NCI-H2107 treated with DMSO at 0.1 percent for 48 hours (cell line): ENCODE results near the gene ZNF319.

Experiments
- DNase-seq: peaks from one replicate; lab custom pipeline; 2025; ENCODE audit not compliant: unreplicated experiment; lab: John Stamatoyannopoulos, UW

The ZNF319 gene

DNA sequence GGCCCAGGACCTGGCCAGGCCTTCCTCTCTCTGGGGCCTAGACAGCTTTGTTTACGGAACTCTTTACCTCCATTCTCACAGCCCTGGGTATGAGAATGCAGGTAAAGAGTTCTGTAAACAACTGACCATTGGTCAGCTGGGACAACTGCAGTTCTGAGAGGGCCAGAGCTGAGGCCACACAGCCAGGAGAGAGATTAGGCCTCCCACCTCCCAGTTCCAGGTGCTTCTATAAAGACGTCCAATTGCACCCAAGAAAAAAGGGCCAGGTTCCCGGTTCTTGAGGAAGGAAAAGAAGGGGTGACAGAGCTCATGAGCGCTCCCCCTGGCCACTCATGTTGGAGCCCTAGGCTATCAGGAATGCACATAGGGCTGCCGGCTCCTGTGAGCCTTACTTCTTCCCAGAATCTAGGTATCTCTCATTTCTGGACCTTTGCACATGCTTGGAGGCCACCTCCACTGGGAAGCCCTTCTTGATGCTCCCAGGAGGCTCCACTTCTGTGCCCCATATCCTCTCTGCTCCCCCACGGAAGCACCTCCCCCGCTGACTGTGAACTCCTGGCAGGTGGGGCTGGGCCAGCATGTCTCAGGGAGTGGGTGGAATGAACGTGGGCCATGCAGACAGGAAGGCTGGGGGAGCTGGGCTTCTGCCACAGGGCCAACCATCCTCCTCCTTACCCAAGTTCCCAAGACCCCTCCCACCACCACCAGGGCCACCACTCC, 42.6 kb downstream of the ZNF319 start:
- no peak for DNase-seq

DNA sequence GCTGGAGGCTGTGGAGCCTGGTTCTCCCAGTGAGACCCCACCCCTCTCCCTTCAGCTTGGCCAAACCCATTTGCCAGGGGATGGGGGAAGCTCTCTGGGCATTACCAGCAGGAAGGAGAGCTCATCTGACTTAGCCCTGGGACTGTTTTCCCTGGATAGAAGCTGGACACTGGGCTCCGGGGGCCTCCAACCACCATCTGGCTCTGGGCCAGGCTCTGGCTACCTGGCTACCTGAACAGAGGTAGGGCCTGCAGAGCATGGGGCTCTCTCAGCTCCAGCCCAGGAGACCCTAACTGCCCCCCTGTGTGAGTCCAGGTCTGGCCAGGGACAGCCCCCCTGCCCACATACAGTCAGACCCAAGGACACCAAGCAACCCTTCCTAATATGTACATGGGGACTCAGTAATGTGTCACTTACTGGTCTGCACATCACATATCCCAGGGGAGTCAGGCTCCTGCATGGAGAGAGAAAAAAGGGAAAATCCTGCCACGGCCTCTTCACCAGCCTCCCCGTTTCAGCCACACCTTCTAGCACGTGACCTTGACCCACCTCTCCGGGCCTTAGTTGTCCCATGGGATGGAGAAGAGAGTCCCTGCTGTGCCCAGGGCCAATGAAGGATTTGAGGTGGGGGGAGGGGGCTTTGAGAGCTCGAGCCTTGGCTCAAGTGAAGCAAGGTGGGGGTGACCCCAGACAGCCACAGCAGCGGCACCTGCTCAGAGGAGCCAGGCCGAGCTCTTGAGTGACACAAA, 43.4 kb downstream of the ZNF319 start:
- DNase-seq: no peak

DNA sequence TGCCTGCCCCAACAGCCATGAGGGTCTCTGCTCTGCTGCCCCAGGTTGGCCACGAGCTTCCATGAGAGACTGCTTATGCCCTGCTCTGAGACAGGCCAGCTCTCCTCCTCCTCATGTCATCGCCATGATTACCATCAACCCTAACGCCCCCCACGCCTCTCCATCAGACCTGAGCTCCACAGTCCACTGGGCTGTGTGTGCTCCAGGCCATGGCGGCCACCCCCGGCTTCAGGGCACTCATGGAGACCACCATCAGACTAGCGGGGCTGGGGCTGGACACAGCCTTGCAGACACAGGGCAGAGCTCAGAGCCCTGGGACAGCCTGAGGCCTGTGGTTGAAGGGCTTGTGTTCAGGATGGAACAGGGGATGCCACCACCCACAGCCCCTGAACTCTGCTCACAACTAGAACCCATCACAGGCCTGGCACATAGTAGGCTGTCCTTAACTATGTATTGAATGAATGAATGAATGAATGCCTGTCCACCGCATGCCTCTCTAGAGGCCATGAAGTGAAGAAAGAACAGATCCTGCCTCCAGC, 44.1 kb downstream of the ZNF319 start:
- no peak for DNase-seq

DNA sequence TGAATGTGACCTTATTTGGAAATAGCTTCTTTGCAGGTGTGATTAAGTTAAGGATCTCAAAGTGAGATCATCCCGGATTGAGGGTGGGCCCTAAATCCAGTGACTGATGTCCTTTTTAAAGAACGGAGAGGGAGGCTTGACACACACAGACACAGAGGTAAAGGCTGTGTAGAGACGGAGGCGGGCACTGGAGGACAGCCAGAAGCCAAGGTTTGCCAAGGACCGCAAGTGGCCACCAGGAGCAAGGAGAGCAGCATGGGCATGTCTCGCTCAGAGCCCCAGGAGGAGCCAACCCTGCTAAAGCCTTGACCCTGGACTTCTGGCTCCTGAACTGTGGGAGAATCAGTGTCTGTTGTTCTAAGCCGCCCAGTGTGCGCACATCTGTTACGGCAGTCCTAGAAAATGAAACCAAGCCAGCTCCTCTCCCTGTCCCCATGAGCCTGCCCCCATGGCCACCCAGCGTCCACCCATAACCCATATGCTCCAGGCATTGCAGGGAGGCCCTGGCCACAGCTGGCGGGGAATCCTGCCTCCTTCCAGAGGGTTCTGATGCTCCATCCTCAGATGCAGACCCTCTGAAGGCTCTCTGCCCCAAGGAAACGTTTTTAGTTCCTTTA, 44.8 kb downstream of the ZNF319 start:
- DNase-seq: no peak

GRCh38 chr16:57953857-57954256, 46.6 kb downstream of the ZNF319 start:
- no peak for DNase-seq

GRCh38 chr16:57952909-57953308, 47.6 kb downstream of the ZNF319 start:
- DNase-seq: no peak

GRCh38 chr16:57951204-57951960, 49.1 kb downstream of the ZNF319 start:
- no peak for DNase-seq

DNA sequence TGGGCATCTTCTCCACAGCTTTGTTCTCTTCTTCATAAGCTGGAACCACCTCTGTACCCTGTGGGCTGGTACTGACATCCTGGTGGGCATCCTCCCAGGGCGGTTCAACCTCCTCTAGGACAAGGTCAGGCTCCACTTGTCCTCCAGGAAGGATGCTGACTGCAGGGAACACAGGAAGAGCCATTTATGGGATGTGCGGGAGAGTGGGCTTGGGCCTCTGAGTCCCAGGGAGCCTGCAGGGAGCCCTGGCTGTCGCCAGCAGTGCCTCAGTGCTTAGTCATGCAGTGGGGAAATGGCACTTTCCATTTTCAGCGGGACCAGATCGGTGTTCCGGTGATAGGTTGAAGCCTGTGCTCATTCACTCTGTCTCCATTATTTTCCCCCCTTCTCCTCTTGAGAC, 50.1 kb downstream of the ZNF319 start:
- DNase-seq: no peak

DNA sequence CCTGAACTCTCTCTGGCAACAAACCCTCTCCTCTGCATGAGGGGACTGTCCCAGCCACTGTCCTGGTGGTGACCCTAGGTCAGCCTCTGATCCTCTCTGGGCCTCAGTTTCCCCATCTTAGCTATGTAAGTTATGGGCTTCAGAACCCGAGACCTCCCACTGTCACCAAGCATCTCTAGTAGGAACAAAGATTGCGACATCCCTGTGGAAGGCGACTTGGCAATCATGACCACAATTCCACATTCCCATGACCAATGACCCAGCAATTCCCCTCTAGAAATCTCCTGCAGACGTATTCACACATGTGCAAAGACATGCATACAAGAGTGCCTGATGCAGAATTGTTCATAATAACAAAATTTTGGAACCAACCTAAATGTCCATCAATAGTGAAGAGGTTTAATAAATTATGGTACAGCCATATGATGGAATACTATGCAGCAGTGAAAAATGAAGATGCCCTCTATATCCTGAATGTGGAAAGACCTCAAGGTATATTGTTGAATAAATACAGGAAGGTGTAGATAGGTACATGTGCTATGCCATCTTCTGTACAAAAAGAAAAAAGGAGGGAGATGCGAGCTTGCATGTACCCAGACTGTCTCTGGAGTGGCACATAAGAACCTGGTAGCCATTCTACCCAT, 50.8 kb downstream of the ZNF319 start:
- no peak for DNase-seq

DNA sequence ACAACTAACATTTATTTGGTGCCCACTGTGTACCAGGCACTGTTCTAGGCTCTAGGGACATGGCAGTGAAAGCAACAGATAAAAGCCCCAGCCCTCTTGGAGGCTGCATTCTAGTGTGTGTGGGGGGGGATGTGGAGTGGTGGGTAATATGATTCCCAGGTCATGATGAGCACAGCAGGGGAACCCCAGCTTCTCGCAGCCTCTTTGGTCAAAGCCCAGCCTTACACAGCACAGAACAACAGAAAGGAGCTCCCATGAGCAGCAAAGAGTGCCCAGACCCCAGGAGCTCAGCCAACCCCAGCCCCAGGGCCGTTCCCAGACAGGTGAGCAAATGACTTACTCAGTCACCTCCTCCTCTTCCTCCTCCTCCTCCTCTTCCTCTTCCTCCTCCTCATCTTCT, 51.5 kb downstream of the ZNF319 start:
- DNase-seq: peak; percentile 56

- DNase-seq: no peak
Measured at GRCh38 chr16:57948027-57948426, 52.4 kb downstream of the ZNF319 start.

DNA sequence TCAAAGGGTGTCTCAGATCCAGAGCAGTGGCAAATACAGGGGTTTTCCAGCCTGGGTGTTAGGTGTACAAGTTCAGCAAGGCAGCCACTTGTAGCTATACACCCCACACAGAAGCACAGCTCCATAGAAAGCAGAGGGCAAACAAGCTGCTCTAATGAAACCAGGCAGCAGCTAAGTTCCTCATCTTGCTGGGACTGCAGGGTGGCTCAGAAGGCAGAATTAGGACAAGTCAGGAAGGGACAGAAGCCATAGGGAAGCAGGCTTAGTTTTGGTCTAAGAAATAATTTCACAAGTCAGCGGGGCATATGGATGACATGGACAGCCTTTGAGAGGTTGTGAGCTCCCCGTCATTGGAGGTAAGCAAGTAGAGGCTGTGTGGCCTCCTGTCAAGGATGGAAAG, 53.2 kb downstream of the ZNF319 start:
- DNase-seq: no peak

DNA sequence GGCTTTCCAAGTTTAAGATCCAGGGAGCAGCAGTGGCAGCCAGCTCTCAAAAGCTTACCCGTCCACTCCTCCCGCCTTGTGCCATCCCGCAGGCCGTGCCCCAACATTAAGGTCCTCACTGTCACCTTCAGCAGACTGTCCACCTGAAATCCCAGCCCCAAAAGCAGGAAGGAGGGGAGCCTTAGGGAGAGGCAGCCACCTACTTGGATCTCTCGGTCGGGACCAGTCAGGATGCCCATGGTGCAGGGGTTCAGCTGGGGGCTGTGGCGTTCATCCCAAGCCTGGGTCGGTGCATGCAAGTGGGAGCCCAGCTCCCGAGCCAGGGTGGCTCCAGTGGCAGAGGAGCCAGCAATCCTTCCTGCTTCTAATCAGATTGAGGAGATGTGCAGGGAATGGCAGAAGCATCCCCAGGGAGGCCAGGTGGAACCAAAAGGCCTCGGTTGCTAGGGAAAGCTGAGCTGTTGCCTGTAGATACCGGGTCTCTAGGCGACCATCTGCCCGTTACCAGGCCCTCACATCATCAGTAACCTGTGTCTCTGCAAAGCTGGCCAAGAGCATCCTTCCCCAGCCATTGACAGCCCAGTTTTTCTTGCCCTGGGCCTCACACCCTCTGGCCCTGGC, 54.2 kb downstream of the ZNF319 start:
- peak; percentile 62 for DNase-seq

- DNase-seq: no peak
Measured at GRCh38 chr16:57945740-57946138, 54.7 kb downstream of the ZNF319 start.

DNA sequence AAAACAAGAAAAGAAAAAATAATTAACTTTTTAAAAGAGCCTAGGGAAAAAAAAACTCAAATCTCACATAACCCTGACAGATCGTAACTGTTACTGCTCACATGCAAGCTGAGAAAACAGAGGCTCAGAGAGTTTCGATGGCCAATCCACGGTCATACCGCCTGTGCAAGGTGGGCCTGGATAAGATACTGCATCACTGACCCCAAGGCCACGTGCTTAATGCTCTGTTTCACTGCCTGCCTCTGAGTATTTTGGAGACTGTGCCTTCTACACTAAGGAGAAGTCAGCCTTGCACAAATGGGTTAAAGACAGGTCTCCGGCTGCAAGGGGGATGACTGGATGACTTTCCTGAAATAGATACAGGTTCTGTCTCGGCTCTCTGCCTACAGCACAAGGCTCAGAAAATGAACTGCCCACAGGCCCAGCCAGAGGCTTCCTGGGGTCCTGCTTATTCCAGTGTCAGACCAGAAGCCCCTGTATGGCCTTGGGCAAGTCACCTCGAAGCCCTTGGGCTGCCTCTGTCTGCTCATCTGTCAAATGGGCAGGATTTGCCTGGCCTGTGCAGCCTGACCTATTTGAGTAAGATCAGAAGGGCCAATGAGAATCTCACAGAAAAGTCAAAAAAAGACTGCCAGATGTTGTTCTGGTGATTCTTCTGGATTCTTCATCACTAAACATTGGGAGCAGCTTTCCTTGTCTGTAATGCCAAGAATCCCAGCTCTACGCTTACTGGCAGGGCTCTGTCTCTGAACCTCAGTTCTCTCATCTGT, 55.3 kb downstream of the ZNF319 start:
- no peak for DNase-seq
